Central memory CD8-positive, alpha-beta T cell (primary cell): Measurements from ENCODE around the gene NFX1.

Source experiments
- ATAC-seq: fragments of 150-1000 bp; cut with Tn5 transposase; replicated peaks from 2 replicates; pipeline ENCODE4 v1.10.0; 2022; ENCODE audit warnings: mild to moderate bottlenecking, moderate FRiP score, moderate number of reproducible peaks; ENCODE audit not compliant: poor library complexity, severe bottlenecking; ENCODE audit errors: extremely low read depth
- DNase-seq, 2 donors: peaks; one replicate each; pipeline ENCODE4 v3.0.0; 2021; ENCODE audit warnings: low spot score in 2 of 2
- H3K27ac Mint-ChIP-seq: one replicate; pipeline ENCODE4 v1.8.0; 2022; ENCODE audit warnings: low read depth, mild to moderate bottlenecking, moderate library complexity, mixed read lengths
- H3K27me3 Mint-ChIP-seq: one replicate; pipeline ENCODE4 v1.8.0; 2022; ENCODE audit warnings: mixed read lengths
- H3K36me3 Mint-ChIP-seq: one replicate; pipeline ENCODE4 v1.8.0; 2022; ENCODE audit warnings: mild to moderate bottlenecking, moderate library complexity, mixed read lengths; ENCODE audit not compliant: insufficient read depth
- H3K4me1 Mint-ChIP-seq: one replicate; pipeline ENCODE4 v1.8.0; 2022; ENCODE audit warnings: mixed read lengths
- H3K4me3 Mint-ChIP-seq: one replicate; pipeline ENCODE4 v1.8.0; 2022; ENCODE audit warnings: mild to moderate bottlenecking, moderate library complexity, mixed read lengths
- H3K9me3 Mint-ChIP-seq: one replicate; pipeline ENCODE4 v1.8.0; 2022; ENCODE audit warnings: mixed read lengths

Gene NFX1

GRCh38 chr9:33408087-33408486 is 117.8 kb downstream of the NFX1 start:
- H3K4me3 Mint-ChIP-seq, result no peak overlapping the region
- no peak for DNase-seq
- ATAC-seq, result no peak
- no peaks in the 10 kb centered on the region for H3K36me3 Mint-ChIP-seq
- H3K27me3 Mint-ChIP-seq, result no peaks in the 10 kb centered on the region
- no peak overlapping the region for H3K27ac Mint-ChIP-seq
- no peaks in the 10 kb centered on the region for H3K9me3 Mint-ChIP-seq
- H3K4me1 Mint-ChIP-seq, result no peaks in the 10 kb centered on the region

GRCh38 chr9:33414268-33414667 is 124.0 kb downstream of the NFX1 start:
- peaks cover 4% of the 10 kb centered on the region for H3K36me3 Mint-ChIP-seq
- ATAC-seq, result no peak
- H3K4me3 Mint-ChIP-seq, result no peak overlapping the region
- no peak overlapping the region for H3K27ac Mint-ChIP-seq
- no peak for DNase-seq
- H3K9me3 Mint-ChIP-seq, result no peaks in the 10 kb centered on the region
- H3K27me3 Mint-ChIP-seq, result no peaks in the 10 kb centered on the region
- peaks cover 33% of the 10 kb centered on the region for H3K4me1 Mint-ChIP-seq

- Mint-ChIP-seq H3K36me3 (peaks cover 4% of the 10 kb centered on the region), H3K4me1 (peaks cover 33% of the 10 kb centered on the region), H3K4me3 (peak overlapping the region; percentile 57), H3K27ac (peak overlapping the region; percentile 84), H3K27me3 (no peaks in the 10 kb centered on the region), H3K9me3 (no peaks in the 10 kb centered on the region)
- no peak for ATAC-seq
- no peak for DNase-seq
Observed at GRCh38 chr9:33414889-33415500, 124.7 kb downstream of the NFX1 start.

GRCh38 chr9:33415501-33416038 is 125.3 kb downstream of the NFX1 start:
- no peaks in the 10 kb centered on the region for H3K9me3 Mint-ChIP-seq
- DNase-seq (peak; percentile 87 to 89), ATAC-seq (peak; percentile 91)
- H3K27ac Mint-ChIP-seq, result peak overlapping the region; percentile 84
- H3K4me3 Mint-ChIP-seq, result peak overlapping the region; percentile 57
- no peaks in the 10 kb centered on the region for H3K27me3 Mint-ChIP-seq
- peaks cover 4% of the 10 kb centered on the region for H3K36me3 Mint-ChIP-seq
- peaks cover 33% of the 10 kb centered on the region for H3K4me1 Mint-ChIP-seq

GRCh38 chr9:33416996-33417395 is 126.7 kb downstream of the NFX1 start:
- H3K36me3 Mint-ChIP-seq, result peaks cover 4% of the 10 kb centered on the region
- peaks cover 33% of the 10 kb centered on the region for H3K4me1 Mint-ChIP-seq
- peak overlapping the region; percentile 59 for H3K4me3 Mint-ChIP-seq
- no peak for DNase-seq
- no peaks in the 10 kb centered on the region for H3K9me3 Mint-ChIP-seq
- ATAC-seq, result no peak
- H3K27me3 Mint-ChIP-seq, result no peaks in the 10 kb centered on the region
- H3K27ac Mint-ChIP-seq, result peak overlapping the region; percentile 84

GRCh38 chr9:33418090-33418489 is 127.8 kb downstream of the NFX1 start:
- H3K4me1 Mint-ChIP-seq, result peaks cover 33% of the 10 kb centered on the region
- H3K36me3 Mint-ChIP-seq, result peaks cover 4% of the 10 kb centered on the region
- H3K27ac Mint-ChIP-seq, result peak overlapping the region; percentile 8
- ATAC-seq (no peak), DNase-seq (no peak)
- H3K27me3 Mint-ChIP-seq, result no peaks in the 10 kb centered on the region
- no peaks in the 10 kb centered on the region for H3K9me3 Mint-ChIP-seq
- no peak overlapping the region for H3K4me3 Mint-ChIP-seq

GRCh38 chr9:33419708-33420303 is 129.5 kb downstream of the NFX1 start:
- Mint-ChIP-seq H3K4me1 (peaks cover 27% of the 10 kb centered on the region), H3K9me3 (no peaks in the 10 kb centered on the region), H3K27ac (peak overlapping the region; percentile 24), H3K4me3 (no peak overlapping the region), H3K27me3 (no peaks in the 10 kb centered on the region), H3K36me3 (peaks cover 4% of the 10 kb centered on the region)
- DNase-seq, result no peak
- no peak for ATAC-seq
